ENCODE measurements around the gene ZNF793. TPM values are rescaled to one million over a fixed set of nuclear protein-coding genes. Genes with fewer than 3 reads are reported as not detected.

The ZNF793 gene
- total RNA-seq, 4 donors from 2014 or later, result 1.2 to 3.4 (median 2.0) TPM

DNA sequence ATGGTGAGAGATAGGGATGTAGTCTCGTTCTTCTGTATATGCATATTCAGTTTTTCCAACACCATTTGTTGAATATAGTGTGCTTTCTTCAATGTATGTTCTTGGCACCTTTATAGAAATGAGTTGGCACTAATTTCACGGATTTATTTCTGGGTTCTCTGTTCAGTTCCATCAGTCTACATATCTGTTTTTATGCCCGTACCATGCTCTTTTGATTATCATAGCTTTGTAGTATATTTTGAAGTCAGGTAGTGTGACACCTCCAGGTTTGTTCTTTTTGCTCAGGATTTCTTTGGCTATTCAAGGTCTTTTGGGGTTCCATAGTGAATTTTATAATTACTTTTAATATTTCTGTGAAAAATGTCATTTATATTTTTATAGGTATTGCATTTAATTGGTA lies 14.5 kb upstream of the ZNF793 start:
- no peak for TF ChIP-seq POLR2A (IDR thresholded peaks at IDR 0.05)
- TF ChIP-seq, protein P1, sequence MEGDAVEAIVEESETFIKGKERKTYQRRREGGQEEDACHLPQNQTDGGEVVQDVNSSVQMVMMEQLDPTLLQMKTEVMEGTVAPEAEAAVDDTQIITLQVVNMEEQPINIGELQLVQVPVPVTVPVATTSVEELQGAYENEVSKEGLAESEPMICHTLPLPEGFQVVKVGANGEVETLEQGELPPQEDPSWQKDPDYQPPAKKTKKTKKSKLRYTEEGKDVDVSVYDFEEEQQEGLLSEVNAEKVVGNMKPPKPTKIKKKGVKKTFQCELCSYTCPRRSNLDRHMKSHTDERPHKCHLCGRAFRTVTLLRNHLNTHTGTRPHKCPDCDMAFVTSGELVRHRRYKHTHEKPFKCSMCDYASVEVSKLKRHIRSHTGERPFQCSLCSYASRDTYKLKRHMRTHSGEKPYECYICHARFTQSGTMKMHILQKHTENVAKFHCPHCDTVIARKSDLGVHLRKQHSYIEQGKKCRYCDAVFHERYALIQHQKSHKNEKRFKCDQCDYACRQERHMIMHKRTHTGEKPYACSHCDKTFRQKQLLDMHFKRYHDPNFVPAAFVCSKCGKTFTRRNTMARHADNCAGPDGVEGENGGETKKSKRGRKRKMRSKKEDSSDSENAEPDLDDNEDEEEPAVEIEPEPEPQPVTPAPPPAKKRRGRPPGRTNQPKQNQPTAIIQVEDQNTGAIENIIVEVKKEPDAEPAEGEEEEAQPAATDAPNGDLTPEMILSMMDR (IDR thresholded peaks at IDR 0.05), result no peak
- DNase-seq, result no peak

DNA sequence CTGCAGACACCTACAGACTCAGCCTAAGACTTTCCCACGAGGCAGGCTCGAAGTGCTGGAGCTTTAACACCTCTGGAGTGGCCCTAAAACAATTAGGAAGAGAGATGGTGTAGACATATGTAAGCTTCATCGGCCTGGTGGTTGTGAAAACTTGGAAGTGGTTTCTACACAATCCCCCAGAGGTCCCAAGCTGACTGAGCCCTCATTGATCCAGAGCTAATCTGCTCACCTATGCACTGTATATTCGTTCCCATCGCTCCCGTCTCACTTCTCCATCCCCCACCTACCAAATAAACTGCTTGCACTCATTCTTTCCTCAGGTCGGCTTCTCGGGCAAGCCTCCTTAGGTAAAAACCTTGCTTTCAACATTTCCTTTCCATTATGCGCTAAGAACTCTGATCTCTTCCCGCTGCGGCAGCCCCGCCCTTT lies 767 bp upstream of the ZNF793 start:
- Histone ChIP-seq H3K27ac (peak overlapping the region; percentile 91 to 98 (median 95)), H3K27me3 (no peaks in the 10 kb centered on the region), H3K4me1 (peaks cover 0 to 20% (median 0%) of the 10 kb centered on the region in 3 donors), H3K9me3 (peaks cover 0 to 24% (median 0%) of the 10 kb centered on the region in 3 donors), H3K4me3 (peak overlapping the region; percentile 69 to 86 (median 77)), H3K36me3 (peaks cover 0 to 30% (median 0%) of the 10 kb centered on the region in 3 donors)
- TF ChIP-seq, protein P1 (IDR thresholded peaks at IDR 0.05), result no peak
- TF ChIP-seq POLR2A (IDR thresholded peaks at IDR 0.05), result no peak
- WGBS, 2 donors, result 3 to 5% methylated on average over 12 of the region's 12 CpGs
- intact Hi-C loops (cut with DNase I), result no loop called here
- DNase-seq, result no peak

More for the DNA sequence above, 14.5 kb upstream of the ZNF793 start:
- Histone ChIP-seq H3K36me3 (no peaks in the 10 kb centered on the region), H3K4me3 (no peak overlapping the region), H3K9me3 (peaks cover 0 to 99% (median 65%) of the 10 kb centered on the region in 3 donors), H3K4me1 (no peaks in the 10 kb centered on the region), H3K27ac (no peak overlapping the region), H3K27me3 (no peaks in the 10 kb centered on the region)
- intact Hi-C loops (cut with DNase I), result no loop called here
- WGBS, 2 donors, result 69 to 73% methylated on average over 3 of the region's 3 CpGs

DNA sequence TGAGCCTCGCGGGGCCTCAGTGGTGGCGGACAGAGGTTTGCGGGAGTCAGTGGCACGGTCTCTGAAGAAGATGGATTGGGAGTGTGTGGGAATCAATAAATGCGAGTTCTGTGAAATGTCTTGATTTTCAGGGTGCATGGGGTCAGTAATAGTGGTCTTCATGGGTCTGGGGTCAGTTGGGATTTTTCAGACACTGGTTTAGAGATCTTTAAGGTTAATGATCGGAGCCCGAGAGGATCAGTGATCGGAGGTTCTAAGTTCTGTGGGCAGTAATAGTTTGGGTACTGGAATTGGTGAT lies 377 bp downstream of the ZNF793 start:
- peaks cover 0 to 41% (median 3%) of the 10 kb centered on the region in 3 donors for H3K36me3 ChIP-seq
- H3K4me3 ChIP-seq, result peak overlapping the region; percentile 69 to 86 (median 77)
- DNase-seq, result no peak
- WGBS, 2 donors, result 2 to 5% methylated on average over 9 of the region's 9 CpGs
- H3K9me3 ChIP-seq, result peaks cover 0 to 28% (median 0%) of the 10 kb centered on the region in 3 donors
- intact Hi-C loops (cut with DNase I), result no loop called here
- no peak for TF ChIP-seq POLR2A (IDR thresholded peaks at IDR 0.05)
- TF ChIP-seq, protein P1 (IDR thresholded peaks at IDR 0.05), result no peak
- peak overlapping the region; percentile 91 to 98 (median 95) for H3K27ac ChIP-seq
- peaks cover 0 to 20% (median 0%) of the 10 kb centered on the region in 3 donors for H3K4me1 ChIP-seq
- H3K27me3 ChIP-seq, result no peaks in the 10 kb centered on the region

DNA sequence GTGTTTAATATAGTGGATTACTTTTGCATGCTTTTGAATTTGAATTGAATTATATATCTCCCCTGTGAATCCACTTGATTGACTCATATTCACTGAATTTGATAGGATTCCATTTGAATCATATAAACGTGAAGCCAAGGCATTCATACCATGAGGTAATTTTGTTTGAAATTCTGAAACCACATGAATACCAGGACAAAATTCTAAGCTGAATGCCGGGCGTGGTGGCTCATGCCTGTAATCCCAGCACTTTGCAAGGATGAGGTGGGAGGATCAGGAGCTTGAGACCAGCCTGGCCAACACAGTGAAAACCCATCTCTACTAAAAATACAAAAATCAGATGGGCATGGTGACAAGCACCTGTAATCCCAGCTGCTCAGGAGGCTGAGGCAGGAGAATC lies 4.4 kb downstream of the ZNF793 start:
- peaks cover 0 to 45% (median 0%) of the 10 kb centered on the region in 3 donors for H3K9me3 ChIP-seq
- WGBS, 2 donors, result 93 to 98% methylated on average over 3 of the region's 3 CpGs
- peaks cover 0 to 11% (median 0%) of the 10 kb centered on the region in 3 donors for H3K4me1 ChIP-seq
- no peak overlapping the region for H3K27ac ChIP-seq
- H3K27me3 ChIP-seq, result no peaks in the 10 kb centered on the region
- H3K4me3 ChIP-seq, result no peak overlapping the region
- intact Hi-C loops (cut with DNase I), result no loop called here
- no peak for TF ChIP-seq POLR2A (IDR thresholded peaks at IDR 0.05)
- TF ChIP-seq, protein P1 (IDR thresholded peaks at IDR 0.05), result no peak
- no peak for DNase-seq
- H3K36me3 ChIP-seq, result peaks cover 0 to 82% (median 3%) of the 10 kb centered on the region in 3 donors

DNA sequence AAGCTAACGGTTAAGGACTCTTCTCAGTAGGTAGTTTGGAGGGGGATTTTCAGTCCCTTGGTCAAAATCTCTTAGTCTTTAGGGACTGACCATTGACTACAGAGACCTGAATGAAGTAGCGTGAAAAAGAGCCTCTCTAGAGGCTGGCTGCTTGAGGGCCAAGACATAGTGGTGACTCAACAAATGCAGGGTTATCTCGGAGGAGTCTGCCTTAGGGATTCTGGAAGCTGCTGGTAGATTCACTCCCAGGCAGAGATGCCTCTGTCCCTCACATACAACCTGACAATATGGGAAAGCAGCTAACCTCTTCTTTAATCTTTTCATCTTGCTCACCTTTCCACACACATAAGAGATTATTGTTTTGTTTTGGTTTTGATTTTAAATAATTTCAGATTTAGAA lies 5.1 kb downstream of the ZNF793 start:
- peaks cover 0 to 88% (median 3%) of the 10 kb centered on the region in 3 donors for H3K36me3 ChIP-seq
- H3K4me3 ChIP-seq, result no peak overlapping the region
- 98 to 100% methylated on average over 3 of the region's 3 CpGs for WGBS, 2 donors
- H3K27me3 ChIP-seq, result no peaks in the 10 kb centered on the region
- peaks cover 0 to 10% (median 0%) of the 10 kb centered on the region in 3 donors for H3K4me1 ChIP-seq
- TF ChIP-seq POLR2A (IDR thresholded peaks at IDR 0.05), result no peak
- TF ChIP-seq, protein P1 (IDR thresholded peaks at IDR 0.05), result no peak
- H3K27ac ChIP-seq, result no peak overlapping the region
- intact Hi-C loops (cut with DNase I), result no loop called here
- no peak for DNase-seq
- peaks cover 0 to 52% (median 0%) of the 10 kb centered on the region in 3 donors for H3K9me3 ChIP-seq
